K562 (cell line): ENCODE results near the gene TCFL5. TPM values are rescaled to one million over a fixed set of nuclear protein-coding genes. Genes with fewer than 3 reads are reported as not detected.
A peak's percentile ranks its signal among the peaks of the same experiment; 100 is the strongest.

Experiments
- ATAC-seq: fragments of 200-7000 bp; cut with Tn5 transposase; 3 replicates; pipeline ENCODE4 v1.9.1; 2020; ENCODE audit warnings: moderate library complexity
- BruUV-seq: library from RNA; stranded (reverse); fragments of 400-500 nt; replicated peaks from 2 replicates; lab custom pipeline; 2021; lab: Mats Ljungman, UMichigan
- CTCF ChIA-PET: fragments of 300-600 bp; formaldehyde crosslinking; extraction: SDS; loops from one replicate; lab custom pipeline; 2021; ENCODE audit warnings: low intra/inter-chr PET ratio; lab: Yijun Ruan, JAX
- POLR2A ChIA-PET: fragments of 300-600, 350-650 bp; sonication (Branson Sonifier 250); formaldehyde crosslinking; extraction: SDS; loops from one replicate; lab custom pipeline; 2021; ENCODE audit warnings: antibody characterized with exemption, inconsistent platforms; lab: Yijun Ruan, JAX
- DNase-seq, 4 experiments: peaks; one replicate each; pipeline versions ENCODE4 v3.0.0 to v3.0.0-alpha.2; 2011 to 2018; ENCODE audit warnings: low spot score in 3 of 4, mixed read lengths in 3 of 4; ENCODE audit errors: extremely low read depth in 1 of 4
- FAIRE-seq: peaks from 2 replicates; lab custom pipeline; 2011; peaks lifted over from hg19 to GRCh38; lab: Jason Lieb, UNC
- H2AFZ ChIP-seq: 2 replicates; pipeline ENCODE4 v1.6.0; 2011; ENCODE audit warnings: low read depth, low read length, control low read depth, inconsistent platforms
- H3K27ac ChIP-seq: fragments of 200-600 bp; 3 replicates; pipeline ENCODE4 v1.8.0; 2011; ENCODE audit warnings: low read depth, mild to moderate bottlenecking, control low read depth, inconsistent platforms, low read length, moderate library complexity, mixed read lengths; ENCODE audit errors: extremely low read depth
- H3K27me3 ChIP-seq, 2 experiments: fragments of 300-600 bp in 1 of 2; 2 replicates in 1 of 2; 3 replicates in 1 of 2; pipeline versions ENCODE4 v1.6.0 to v1.8.0; 2011; ENCODE audit warnings: inconsistent platforms in 2 of 2, low read length in 2 of 2, mild to moderate bottlenecking in 1 of 2, mixed read lengths in 1 of 2, moderate library complexity in 1 of 2; ENCODE audit not compliant: control insufficient read depth in 2 of 2, insufficient read depth in 2 of 2
- H3K36me3 ChIP-seq: fragments of 300-600 bp; 3 replicates; pipeline ENCODE4 v1.8.0; 2011; ENCODE audit warnings: mild to moderate bottlenecking, low read length, inconsistent platforms; ENCODE audit not compliant: control insufficient read depth, insufficient read depth
- H3K4me1 ChIP-seq, 2 experiments: fragments of 200-600 bp in 1 of 2; replicated peaks in 1 of 2; 2 replicates in 1 of 2; 3 replicates in 1 of 2; pipeline versions ENCODE4 v1.5.1 to v1.8.0; 2011; ENCODE audit warnings: inconsistent platforms in 2 of 2, low read length in 2 of 2, mild to moderate bottlenecking in 1 of 2, mixed read lengths in 1 of 2, moderate library complexity in 1 of 2; ENCODE audit not compliant: control insufficient read depth in 2 of 2, insufficient read depth in 2 of 2
- H3K4me2 ChIP-seq: 2 replicates; pipeline ENCODE4 v1.6.1; 2011; ENCODE audit warnings: low read length, control low read depth, inconsistent platforms, mixed read lengths; ENCODE audit not compliant: insufficient read depth
- H3K4me3 ChIP-seq: fragments of 200-600 bp; sonication (generic), shearing (Covaris generic); 2 replicates; pipeline ENCODE4 v1.5.1; 2016; ENCODE audit warnings: control low read depth, inconsistent platforms
- H3K79me2 ChIP-seq: fragments of 200-600 bp; 3 replicates; pipeline ENCODE4 v1.8.0; 2011; ENCODE audit warnings: low read length, inconsistent platforms; ENCODE audit not compliant: control insufficient read depth, insufficient read depth
- H3K9ac ChIP-seq, 2 experiments: 2 replicates each; pipeline versions ENCODE4 v1.6.0 to v1.6.1; 2011; ENCODE audit warnings: low read depth in 2 of 2, low read length in 2 of 2, control low read depth in 1 of 2, inconsistent platforms in 1 of 2, mild to moderate bottlenecking in 1 of 2, mixed read lengths in 1 of 2; ENCODE audit not compliant: insufficient read depth in 1 of 2
- H3K9me1 ChIP-seq: one replicate; pipeline ENCODE4 v1.6.0; 2011; ENCODE audit warnings: inconsistent platforms, mild to moderate bottlenecking, low read length, moderate library complexity; ENCODE audit not compliant: control insufficient read depth, insufficient read depth
- H3K9me3 ChIP-seq: replicated peaks from 2 replicates; pipeline ENCODE4 v1.5.1; 2011; ENCODE audit warnings: low read depth, low read length, inconsistent platforms; ENCODE audit not compliant: control insufficient read depth, insufficient read depth
- H4K20me1 ChIP-seq: replicated peaks from 2 replicates; pipeline ENCODE4 v1.6.1; 2011; ENCODE audit warnings: low read length, inconsistent platforms, mixed read lengths; ENCODE audit not compliant: control insufficient read depth, insufficient read depth
- CEBPB ChIP-seq: fragments of 450-650 bp; IDR thresholded peaks from 2 replicates; pipeline ENCODE4 v1.6.1; 2016; ENCODE audit warnings: missing genetic modification characterization, missing compliant biosample characterization
- CREB3 ChIP-seq: fragments of 450-650 bp; conservative IDR thresholded peaks from 2 replicates; pipeline ENCODE4 v1.6.1; 2016; ENCODE audit warnings: missing genetic modification characterization, low read depth, mild to moderate bottlenecking, missing compliant biosample characterization, moderate library complexity
- DIDO1 ChIP-seq: fragments of 450-650 bp; IDR thresholded peaks from 2 replicates; pipeline ENCODE4 v1.6.1; 2016; ENCODE audit warnings: low read depth, missing biosample characterization, missing genetic modification characterization
- GABPB1 ChIP-seq: sonication (generic); formaldehyde crosslinking; IDR thresholded peaks from 2 replicates; pipeline ENCODE4 v1.8.0; 2022; ENCODE audit warnings: mild to moderate bottlenecking, missing genetic modification reagents
- POLR2A ChIP-seq: fragments of 450-650 bp; conservative IDR thresholded peaks from 2 replicates; pipeline ENCODE4 v1.6.1; 2016
- POLR2G ChIP-seq: fragments of 200-400 bp; formaldehyde crosslinking; IDR thresholded peaks from 2 replicates; pipeline ENCODE4 v1.6.1; 2017; ENCODE audit warnings: low read depth, mild to moderate bottlenecking, antibody characterized with exemption, low read length, moderate library complexity
- POLR3G ChIP-seq: IDR thresholded peaks from 2 replicates; pipeline ENCODE4 v1.6.1; 2011; ENCODE audit not compliant: insufficient read length, insufficient replicate concordance; ENCODE audit errors: extremely low read depth
- RAD51 ChIP-seq: fragments of 450-650 bp; IDR thresholded peaks from 2 replicates; pipeline ENCODE4 v1.7.1; 2016; ENCODE audit warnings: low read depth, mild to moderate bottlenecking, borderline replicate concordance
- RBBP5 ChIP-seq: fragments of 200-600 bp; sonication (generic); IDR thresholded peaks from 2 replicates; pipeline ENCODE4 v1.6.1; 2012; ENCODE audit warnings: borderline replicate concordance, mild to moderate bottlenecking, low read length, control low read depth, inconsistent platforms; ENCODE audit not compliant: insufficient read depth, poor library complexity, severe bottlenecking
- RREB1 ChIP-seq: fragments of 250-450 bp; sonication (Bioruptor Pico); IDR thresholded peaks from 2 replicates; pipeline ENCODE4 v1.4.0; 2020
- RUNX1 ChIP-seq: sonication (generic); IDR thresholded peaks from 2 replicates; pipeline ENCODE4 v1.6.1; 2016; ENCODE audit warnings: antibody characterized with exemption, low read depth
- ZC3H4 ChIP-seq: sonication (generic); formaldehyde crosslinking; IDR thresholded peaks from 2 replicates; pipeline ENCODE4 v1.9.0; 2021; ENCODE audit warnings: missing genetic modification reagents, borderline replicate concordance
- ZNF121 ChIP-seq: sonication (generic); formaldehyde crosslinking; conservative IDR thresholded peaks from 2 replicates; pipeline ENCODE4 v1.8.0; 2022; ENCODE audit warnings: missing genetic modification reagents
- ZNF282 ChIP-seq: sonication (generic); formaldehyde crosslinking; IDR thresholded peaks from 2 replicates; pipeline ENCODE4 v1.8.1; 2023; ENCODE audit warnings: missing genetic modification reagents
- ZNF511 ChIP-seq: sonication (generic); formaldehyde crosslinking; IDR thresholded peaks from 2 replicates; pipeline ENCODE4 v1.8.0; 2022; ENCODE audit warnings: mild to moderate bottlenecking, missing genetic modification reagents
- WGBS: fragments of 100-300 bp; shearing (Covaris generic); methylation state at CpG from one replicate; pipeline ENCODE4 v1.1.6; 2016; ENCODE audit warnings: low coverage, mixed read lengths; ENCODE audit not compliant: insufficient coverage; ENCODE audit errors: missing lambda C conversion rate; 5-methylcytosine and 5-hydroxymethylcytosine counted together
- in situ Hi-C: fragments of 300-500 bp; cut with MboI; formaldehyde crosslinking; loops from 4 replicates; pipeline ENCODE4 v1.15.0; 2018; ENCODE audit warnings: inconsistent platforms, mixed read lengths
- intact Hi-C: fragments of 100-400 bp; cut with micrococcal nuclease; formaldehyde crosslinking; loops from 2 replicates; pipeline ENCODE4 v1.14.2; 2022
- polyA plus RNA-seq, 8 experiments: library from polyadenylated mRNA; depleted of rRNA in 4 of 8; stranded (reverse) in 5 of 8; unstranded in 3 of 8; fragments of >200 nt; fragmentation: Nextera tagmentation in 2 of 8; fragmentation: Illumina TruSeq in 1 of 8; extraction: Ambion mirVana in 2 of 8; extraction: Trizol in 1 of 8; gene quantifications; 2 replicates each; pipeline versions ENCODE4 v1.2.1 to v1.2.3, GENCODE V29; 2011 to 2014; ENCODE audit warnings: inconsistent platforms in 1 of 8, missing spikeins in 1 of 8
- total RNA-seq, 7 experiments: library from RNA; depleted of rRNA in 6 of 7; stranded (reverse); fragments of >200 nt in 6 of 7; fragmentation: Illumina TruSeq in 2 of 7; extraction: Trizol in 2 of 7; gene quantifications; 2 replicates each; pipeline versions ENCODE4 v1.2.1 to v1.2.3, GENCODE V29; 2011 to 2021; ENCODE audit warnings: low replicate concordance in 1 of 7

TCFL5 gene
- total and polyA plus RNA-seq, 9 of the 15 experiments (the other 6 are each of a cell fraction or from before 2014, with no cell fraction given) = 1.00 to 12.6 (median 9.1) TPM

- no peak for ATAC-seq
- no peak for FAIRE-seq
- Histone ChIP-seq H3K4me1 (peaks cover 0 to 18% of the 10 kb centered on the region in 2 experiments; a peak in 2 of 5 replicates), H2AFZ (no peak overlapping the region), H3K4me2 (no peak overlapping the region), H3K79me2 (no peaks in the 10 kb centered on the region), H3K4me3 (no peak overlapping the region), H3K9ac (0 out of 4 replicates have a peak overlapping the region, but pooled peaks of 1 of the 2 experiments have one; percentile 12), H3K9me3 (no peaks in the 10 kb centered on the region), H3K9me1 (peaks cover 4% of the 10 kb centered on the region), H3K27ac (no peak overlapping the region), H3K36me3 (peaks cover 66% of the 10 kb centered on the region), H4K20me1 (no peaks in the 10 kb centered on the region), H3K27me3 (no peaks in the 10 kb centered on the region)
- in situ Hi-C loops = no loop called here
- no peak for DNase-seq
- intact Hi-C loops = no loop called here
- WGBS = 86% methylated on average over 22 of the region's 23 CpGs
- no TSS peak for BruUV-seq
- POLR2A ChIA-PET = interaction anchor here (0.7 kb wide), 1 partner anchor 434 kb away, joined by 3 read pairs; no protein-coding TSS in a partner anchor
- CTCF ChIA-PET = no interaction called here
- TF ChIP-seq ZNF282 (CRISPR knock-in tag) (no peak), ZC3H4 (CRISPR knock-in tag) (no peak), RAD51 (no peak), RUNX1 (no peak), ZNF121 (no peak), POLR2G (peak; percentile 63), RBBP5 (no peak), POLR3G (no peak), DIDO1 (no peak), CEBPB (tag) (peak; percentile 68), CREB3 (no peak), RREB1 (CRISPR knock-in tag) (no peak), ZNF511 (CRISPR knock-in tag) (no peak), POLR2A (peak; percentile 11; the same call in 1 of the 2 replicates), GABPB1 (CRISPR knock-in tag) (no peak)
These were observed 24.5 kb upstream of the TCFL5 start for GRCh38 chr20:62885896-62886708.
